ENCODE results near the gene PPP1R18. TPM values are rescaled to one million over a fixed set of nuclear protein-coding genes. Genes with fewer than 3 reads are reported as not detected.
"Not testable (repeated sequence)": the region's sequence is repeated elsewhere in the genome, so short reads cannot be mapped to it uniquely, and the experiment has no call there.

Gene PPP1R18
- total RNA-seq, 2 experiments from 2014 or later: 286 to 304 TPM

GRCh38 chr6:30723843-30724741, 37.6 kb upstream of the PPP1R18 start:
- H3K4me3 Mint-ChIP-seq: peak overlapping the region; percentile 98
- not testable (repeated sequence) for DNase-seq; H3K27me3 Mint-ChIP-seq (ENCODE audit: low read depth); H3K9me3 Mint-ChIP-seq (ENCODE audit: insufficient read depth); ATAC-seq
- peak overlapping the region; percentile 97 for H3K27ac Mint-ChIP-seq
- H3K36me3 Mint-ChIP-seq (ENCODE audit: low read depth): peaks cover 82% of the 10 kb centered on the region
- peaks cover 46% of the 10 kb centered on the region for H3K4me1 Mint-ChIP-seq (ENCODE audit: low read depth)
- ChIA-PET POLR2A (interaction anchor here (0.6 to 12.8 kb wide), 5 partner anchors 9 to 127 kb away, joined by 3 to 343 read pairs (median 7); no protein-coding TSS in a partner anchor), CTCF (interaction anchor here (0.6 to 25.4 kb wide), 10 partner anchors 14 to 363 kb away, joined by 3 to 686 read pairs (median 4); partner anchors contain the start of genes DHX16 and MRPS18B)

GRCh38 chr6:30723159-30723842, 36.9 kb upstream of the PPP1R18 start:
- H3K27me3 Mint-ChIP-seq (ENCODE audit: low read depth); DNase-seq; ATAC-seq; H3K9me3 Mint-ChIP-seq (ENCODE audit: insufficient read depth): not testable (repeated sequence)
- POLR2A ChIA-PET: interaction anchor here (0.6 to 12.8 kb wide), 11 partner anchors 8 to 109 kb away, joined by 3 to 343 read pairs (median 6); partner anchors contain the start of gene NRM
- H3K27ac Mint-ChIP-seq: peak overlapping the region; percentile 97
- CTCF ChIA-PET: interaction anchor here (0.7 to 25.4 kb wide), 23 partner anchors 8 to 364 kb away, joined by 3 to 686 read pairs (median 5); partner anchors contain the start of genes ATAT1 and DHX16
- peaks cover 54% of the 10 kb centered on the region for H3K4me1 Mint-ChIP-seq (ENCODE audit: low read depth)
- peaks cover 80% of the 10 kb centered on the region for H3K36me3 Mint-ChIP-seq (ENCODE audit: low read depth)
- H3K4me3 Mint-ChIP-seq: peak overlapping the region; percentile 98

- POLR2A ChIA-PET: interaction anchor here (0.6 to 12.8 kb wide), 17 partner anchors 9 to 108 kb away, joined by 3 to 343 read pairs (median 6); partner anchors contain the start of genes DHX16, MRPS18B, NRM and PPP1R10
- Mint-ChIP-seq H3K4me1 (ENCODE audit: low read depth) (peaks cover 57% of the 10 kb centered on the region), H3K27ac (peak overlapping the region; percentile 97), H3K4me3 (peak overlapping the region; percentile 98), H3K36me3 (ENCODE audit: low read depth) (peaks cover 75% of the 10 kb centered on the region), H3K27me3 (ENCODE audit: low read depth) (no peaks in the 10 kb centered on the region), H3K9me3 (ENCODE audit: insufficient read depth) (no peaks in the 10 kb centered on the region)
- CTCF ChIA-PET: interaction anchor here (0.6 to 25.4 kb wide), 36 partner anchors 9 to 365 kb away, joined by 3 to 686 read pairs (median 4); partner anchors contain the start of genes ATAT1, DHX16, MRPS18B and NRM
- no peak for ATAC-seq
- DNase-seq: peak; percentile 89
These were observed 36.1 kb upstream of the PPP1R18 start for GRCh38 chr6:30722280-30723112.

- H3K27me3 Mint-ChIP-seq (ENCODE audit: low read depth); DNase-seq; ATAC-seq; H3K9me3 Mint-ChIP-seq (ENCODE audit: insufficient read depth): not testable (repeated sequence)
- ChIA-PET POLR2A (interaction anchor here (0.6 to 12.8 kb wide), 17 partner anchors 9 to 108 kb away, joined by 3 to 343 read pairs (median 6); partner anchors contain the start of genes ATAT1, DHX16, MRPS18B and NRM), CTCF (interaction anchor here (0.6 to 25.4 kb wide), 31 partner anchors 9 to 365 kb away, joined by 3 to 686 read pairs (median 4); partner anchors contain the start of genes ATAT1, DHX16, MRPS18B and NRM)
- peaks cover 72% of the 10 kb centered on the region for H3K36me3 Mint-ChIP-seq (ENCODE audit: low read depth)
- H3K27ac Mint-ChIP-seq: peak overlapping the region; percentile 97
- peak overlapping the region; percentile 98 for H3K4me3 Mint-ChIP-seq
- peaks cover 59% of the 10 kb centered on the region for H3K4me1 Mint-ChIP-seq (ENCODE audit: low read depth)
These were observed 35.5 kb upstream of the PPP1R18 start for GRCh38 chr6:30722025-30722279.

- POLR2A ChIA-PET: interaction anchor here (0.6 to 12.8 kb wide), 22 partner anchors 9 to 227 kb away, joined by 3 to 343 read pairs (median 4); partner anchors contain the start of genes ATAT1, DHX16, MRPS18B and NRM
These were observed 35.0 kb upstream of the PPP1R18 start for GRCh38 chr6:30721198-30722024.

GRCh38 chr6:30720738-30721197, 34.3 kb upstream of the PPP1R18 start:
- Mint-ChIP-seq H3K27me3 (ENCODE audit: low read depth) (no peaks in the 10 kb centered on the region), H3K4me3 (peak overlapping the region; percentile 98), H3K4me1 (ENCODE audit: low read depth) (peaks cover 63% of the 10 kb centered on the region), H3K27ac (peak overlapping the region; percentile 97), H3K9me3 (ENCODE audit: insufficient read depth) (no peaks in the 10 kb centered on the region), H3K36me3 (ENCODE audit: low read depth) (peaks cover 72% of the 10 kb centered on the region)
- ATAC-seq: no peak
- CTCF ChIA-PET: interaction anchor here (0.8 to 25.4 kb wide), 7 partner anchors 9 to 177 kb away, joined by 3 to 686 read pairs (median 15); partner anchors contain the start of genes DHX16 and MRPS18B
- POLR2A ChIA-PET: interaction anchor here (0.6 to 12.8 kb wide), 15 partner anchors 9 to 227 kb away, joined by 3 to 343 read pairs (median 4); partner anchors contain the start of genes ATAT1, DHX16, MRPS18B and PPP1R10
- peak; percentile 78 for DNase-seq

More at GRCh38 chr6:30721198-30722024, 35.0 kb upstream of the PPP1R18 start:
- peaks cover 72% of the 10 kb centered on the region for H3K36me3 Mint-ChIP-seq (ENCODE audit: low read depth)
- peak; percentile 20 for ATAC-seq
- peak overlapping the region; percentile 98 for H3K4me3 Mint-ChIP-seq
- peaks cover 61% of the 10 kb centered on the region for H3K4me1 Mint-ChIP-seq (ENCODE audit: low read depth)
- no peaks in the 10 kb centered on the region for H3K27me3 Mint-ChIP-seq (ENCODE audit: low read depth)
- peak overlapping the region; percentile 97 for H3K27ac Mint-ChIP-seq
- no peaks in the 10 kb centered on the region for H3K9me3 Mint-ChIP-seq (ENCODE audit: insufficient read depth)
- CTCF ChIA-PET: interaction anchor here (0.7 to 25.4 kb wide), 23 partner anchors 9 to 366 kb away, joined by 3 to 686 read pairs (median 5); partner anchors contain the start of genes ATAT1, DHX16, MRPS18B and NRM
- peak; percentile 94 for DNase-seq

- peak within 1 kb of the TSS; percentile 98 for H3K4me3 Mint-ChIP-seq
- POLR2A ChIA-PET: interaction anchor here (0.7 to 12.8 kb wide), 14 partner anchors 8 to 226 kb away, joined by 3 to 343 read pairs (median 5); partner anchors contain the start of genes DHX16, MRPS18B and PPP1R10
- H3K36me3 Mint-ChIP-seq (ENCODE audit: low read depth): peaks cover 72% of the 10 kb centered on the region
- H3K27me3 Mint-ChIP-seq (ENCODE audit: low read depth): no peaks in the 10 kb centered on the region
- H3K9me3 Mint-ChIP-seq (ENCODE audit: insufficient read depth): no peaks in the 10 kb centered on the region
- CTCF ChIA-PET: interaction anchor here (0.8 to 25.4 kb wide), 6 partner anchors 8 to 176 kb away, joined by 3 to 686 read pairs (median 10); partner anchors contain the start of genes DHX16, MRPS18B and PPP1R10
- ATAC-seq (peak; percentile 74), DNase-seq (peak; percentile 98)
- H3K4me1 Mint-ChIP-seq (ENCODE audit: low read depth): peaks cover 63% of the 10 kb centered on the region
- peak within 1 kb of the TSS; percentile 97 for H3K27ac Mint-ChIP-seq
These were observed 33.6 kb upstream of the PPP1R18 start, which contains the start of gene TUBB for GRCh38 chr6:30719791-30720737. TSS of gene TUBB (plus strand) at chr6:30720352. CDS start at chr6:30720507, 155 bp downstream.

GRCh38 chr6:30719356-30719755, 32.9 kb upstream of the PPP1R18 start:
- H3K27ac Mint-ChIP-seq: peak overlapping the region; percentile 97
- H3K36me3 Mint-ChIP-seq (ENCODE audit: low read depth): peaks cover 71% of the 10 kb centered on the region
- no peak for DNase-seq
- peak overlapping the region; percentile 98 for H3K4me3 Mint-ChIP-seq
- CTCF ChIA-PET: interaction anchor here (1.7 to 25.4 kb wide), 4 partner anchors 12 to 101 kb away, joined by 5 to 686 read pairs (median 10); partner anchors contain the start of genes DHX16, MRPS18B and PPP1R10
- peaks cover 63% of the 10 kb centered on the region for H3K4me1 Mint-ChIP-seq (ENCODE audit: low read depth)
- H3K9me3 Mint-ChIP-seq (ENCODE audit: insufficient read depth): no peaks in the 10 kb centered on the region
- H3K27me3 Mint-ChIP-seq (ENCODE audit: low read depth): no peaks in the 10 kb centered on the region
- ATAC-seq: no peak
- POLR2A ChIA-PET: interaction anchor here (0.8 to 12.8 kb wide), 5 partner anchors 9 to 104 kb away, joined by 3 to 343 read pairs (median 4); no protein-coding TSS in a partner anchor
